Suppressor macrophage (primary cell): Measurements from ENCODE around the gene NME3.

ENCODE experiments used
- DNase-seq, 4 experiments: peaks; one replicate each; pipeline ENCODE4 v3.0.0-alpha.2; 2020 to 2022

NME3 gene

GRCh38 chr16:1779741-1780676 lies 8.7 kb upstream of the NME3 start:
- no peak for DNase-seq

GRCh38 chr16:1779234-1779701 lies 7.9 kb upstream of the NME3 start:
- no peak for DNase-seq

DNA sequence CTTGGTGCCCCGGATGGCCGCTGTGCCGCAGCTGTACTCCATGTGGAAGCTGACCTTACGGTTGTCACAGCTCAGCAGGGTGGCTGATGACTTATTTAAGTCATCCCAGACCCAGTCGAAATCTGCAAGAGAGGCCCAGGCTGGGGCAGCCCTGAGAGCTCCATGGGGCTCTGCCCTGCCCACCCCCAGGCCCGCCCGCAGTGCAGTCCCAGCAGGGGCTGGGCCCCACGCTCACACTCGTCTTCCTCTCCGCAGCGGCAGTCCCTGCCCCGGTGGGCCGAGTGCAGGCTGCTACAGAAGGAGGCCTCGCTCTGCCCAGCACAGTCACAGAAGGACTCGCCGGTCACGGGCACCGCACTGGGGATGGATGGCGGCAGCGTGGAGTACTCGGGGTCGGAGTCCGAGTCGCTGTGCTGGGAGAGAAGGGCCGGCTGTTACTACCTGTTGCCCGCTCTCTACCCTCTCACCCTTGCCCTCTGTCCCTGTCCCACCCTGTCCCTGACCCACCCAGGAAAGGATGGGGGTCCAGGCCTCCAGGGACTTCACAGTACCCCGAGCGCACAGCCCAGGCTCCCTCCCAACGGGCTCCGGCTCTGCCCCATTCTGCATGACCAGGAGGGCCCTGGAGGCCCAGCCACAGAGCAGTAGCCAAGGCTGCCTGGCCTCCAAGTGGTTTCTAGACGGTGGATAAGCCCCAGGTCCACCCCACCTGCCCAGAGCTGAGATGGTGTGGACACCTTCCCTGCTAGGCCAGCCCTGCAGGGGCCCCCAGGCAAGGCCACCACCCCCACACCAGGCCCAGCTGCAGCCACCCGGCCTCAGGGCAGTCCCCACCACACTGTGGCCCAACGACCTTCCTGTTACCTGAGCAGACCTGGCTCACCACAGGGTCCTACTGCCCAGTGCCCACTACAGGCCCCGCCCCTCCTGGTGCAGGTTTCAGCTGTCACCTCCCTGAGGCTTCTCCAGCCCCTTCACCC lies 7.1 kb upstream of the NME3 start:
- DNase-seq: no peak

GRCh38 chr16:1777375-1778199 lies 6.2 kb upstream of the NME3 start:
- no peak for DNase-seq

DNA sequence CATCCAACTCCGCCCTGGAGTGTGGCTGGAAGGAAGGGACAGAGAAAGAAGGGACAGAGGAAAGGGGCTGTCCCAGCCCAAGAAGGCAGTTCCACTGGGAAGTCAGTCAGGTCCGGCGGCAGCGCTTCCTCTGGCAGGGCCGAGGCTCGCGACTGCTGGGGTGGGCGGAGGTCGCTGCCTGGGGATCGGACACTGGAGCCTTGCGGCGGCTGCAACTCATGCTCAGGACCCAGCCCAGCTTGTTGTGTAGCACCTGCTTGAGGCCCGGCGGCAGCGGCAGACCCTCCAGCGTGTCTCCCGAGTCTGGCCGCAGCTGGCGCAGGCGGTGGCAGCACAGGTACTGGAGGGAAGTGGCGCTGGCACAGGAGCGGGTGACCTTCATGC lies 5.6 kb upstream of the NME3 start:
- DNase-seq: no peak

DNA sequence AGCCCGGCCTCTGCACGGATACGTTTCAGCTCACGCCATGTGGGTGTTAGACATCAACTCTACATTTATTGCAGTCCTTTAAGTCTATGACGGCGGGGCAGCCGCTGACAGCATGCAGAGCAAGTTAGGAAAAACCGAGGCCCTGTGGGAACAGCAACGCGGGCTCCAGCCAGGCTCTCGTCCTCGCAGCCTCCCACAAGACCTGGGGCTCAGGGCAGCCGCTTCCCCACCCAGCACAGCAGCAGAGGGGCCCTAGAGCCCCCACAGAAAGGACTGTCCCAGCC lies 5.3 kb upstream of the NME3 start:
- DNase-seq: no peak

DNA sequence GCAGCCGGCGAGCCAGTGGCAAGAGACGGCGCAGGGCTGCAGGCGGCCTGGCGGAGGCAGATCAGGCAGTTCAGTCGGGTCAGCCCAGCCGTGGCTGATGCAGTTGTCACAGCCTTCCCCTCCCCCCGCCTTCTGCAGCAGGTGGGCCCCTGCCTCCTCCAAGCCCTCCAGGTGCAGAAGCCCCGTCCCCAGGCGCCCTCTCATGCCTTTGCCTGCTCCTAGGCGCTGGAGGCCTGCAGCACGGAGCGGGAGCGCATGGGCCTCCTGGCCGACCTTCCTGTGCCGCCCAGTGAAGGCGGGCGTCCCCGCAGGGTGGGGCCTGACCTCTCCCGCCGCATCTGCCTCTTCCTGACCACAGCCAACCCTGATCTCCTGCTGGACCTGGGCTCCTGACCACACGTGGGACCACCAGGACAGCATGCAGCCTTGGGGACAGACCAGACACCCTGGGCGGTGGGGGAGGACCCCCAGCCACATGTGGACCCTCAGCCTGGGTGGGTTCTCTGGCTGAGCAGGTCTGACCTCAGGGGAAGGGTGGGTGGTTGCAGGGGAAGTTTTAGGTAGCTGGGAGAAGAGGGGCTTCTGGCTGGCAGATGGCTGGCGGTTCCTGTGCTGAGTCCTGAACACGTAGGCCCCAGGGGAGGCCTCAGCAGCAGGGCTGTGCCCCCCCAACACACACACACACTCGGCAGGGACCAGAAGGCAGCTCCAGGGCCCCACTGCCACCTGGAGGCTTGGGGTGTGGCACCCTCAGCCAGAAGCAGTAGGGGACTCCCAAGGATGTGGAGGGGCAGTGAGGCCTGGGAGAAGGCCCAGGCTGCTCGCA lies 4.7 kb upstream of the NME3 start:
- no peak for DNase-seq

DNA sequence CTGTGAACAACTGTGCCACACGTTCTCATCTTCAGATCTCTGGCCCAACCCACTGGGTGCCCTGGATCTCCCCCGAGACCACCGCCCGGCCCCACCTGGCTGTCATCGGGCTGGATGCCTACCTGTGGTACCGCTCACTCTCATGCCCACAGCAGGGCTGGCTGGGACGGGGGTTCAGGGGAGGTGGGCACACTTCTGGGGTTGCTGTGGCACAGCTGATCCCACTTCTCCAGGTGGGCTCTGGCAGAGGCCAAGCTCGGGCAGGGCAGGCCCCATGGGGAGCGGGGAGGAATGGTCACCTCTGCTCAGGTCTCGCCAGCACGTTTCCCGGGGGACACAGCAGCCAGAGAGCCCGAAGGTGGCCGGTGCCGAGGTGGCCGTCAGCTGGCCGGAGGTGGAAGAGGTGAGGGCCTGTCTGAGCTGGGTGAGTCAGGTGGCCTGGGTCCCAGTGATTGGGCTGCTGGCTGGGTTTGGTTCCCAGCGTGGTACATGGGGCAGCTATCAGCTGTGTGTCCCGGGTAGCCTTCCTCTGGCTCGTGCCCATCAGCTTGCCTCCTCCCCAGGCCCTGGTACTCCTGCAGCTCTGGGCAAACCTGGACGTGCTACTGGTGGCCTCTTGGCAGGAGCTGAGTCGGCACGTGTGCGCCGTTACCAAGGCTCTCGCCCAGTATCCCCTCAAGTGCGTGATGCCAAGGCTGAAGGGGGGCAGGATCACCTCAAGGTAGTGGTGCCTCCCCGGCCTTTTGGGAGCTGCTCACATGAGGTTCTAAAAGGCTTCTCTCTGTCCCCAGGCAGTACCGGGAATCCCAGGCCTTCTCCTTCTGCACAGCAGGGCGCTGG lies 3.9 kb upstream of the NME3 start:
- no peak for DNase-seq

- no peak for DNase-seq
Measured at GRCh38 chr16:1774448-1774780, 3.1 kb upstream of the NME3 start.

GRCh38 chr16:1773703-1774447 lies 2.5 kb upstream of the NME3 start:
- DNase-seq: peak; percentile 50 to 80 (median 68)

GRCh38 chr16:1772908-1773702 lies 1.8 kb upstream of the NME3 start, which contains the start of gene MRPS34:
MRPS34 (minus strand) TSS chr16:1773134; CDS start chr16:1773119, 15 bp downstream.
- peak; percentile 88 to 95 (median 92) for DNase-seq

- DNase-seq: peak; percentile 1 to 61 (median 42)
Measured at GRCh38 chr16:1772362-1772907, 1.1 kb upstream of the NME3 start, which contains the start of gene EME2. EME2 (plus strand) TSS chr16:1772810; CDS start chr16:1773228, 418 bp downstream.

DNA sequence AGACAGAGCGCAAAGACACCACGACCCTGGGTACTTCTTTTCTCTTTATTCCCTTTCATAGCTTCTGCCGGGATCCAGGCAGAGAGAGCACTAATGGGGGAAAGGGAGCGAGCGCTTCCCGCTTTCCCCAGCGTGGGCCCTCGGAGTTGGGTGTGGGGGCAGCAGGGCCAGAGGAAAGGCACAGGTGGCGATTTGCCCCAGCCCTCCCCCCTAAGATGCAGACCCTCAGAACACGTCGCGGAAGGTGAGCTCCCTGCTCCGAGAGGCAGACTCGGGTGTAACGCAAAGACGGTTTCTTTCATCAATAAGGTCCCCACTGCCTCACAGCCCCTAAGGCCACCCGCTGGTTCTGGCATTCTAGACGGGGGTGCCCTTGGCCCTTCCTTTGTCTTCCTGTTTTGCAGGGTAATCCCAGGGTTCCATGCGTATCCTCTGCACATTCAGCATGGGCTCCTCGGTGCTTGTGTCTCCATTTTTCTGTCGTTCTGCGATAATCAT lies 570 bp upstream of the NME3 start:
- peak in 1 of 4 experiments; percentile 8 for DNase-seq

DNA sequence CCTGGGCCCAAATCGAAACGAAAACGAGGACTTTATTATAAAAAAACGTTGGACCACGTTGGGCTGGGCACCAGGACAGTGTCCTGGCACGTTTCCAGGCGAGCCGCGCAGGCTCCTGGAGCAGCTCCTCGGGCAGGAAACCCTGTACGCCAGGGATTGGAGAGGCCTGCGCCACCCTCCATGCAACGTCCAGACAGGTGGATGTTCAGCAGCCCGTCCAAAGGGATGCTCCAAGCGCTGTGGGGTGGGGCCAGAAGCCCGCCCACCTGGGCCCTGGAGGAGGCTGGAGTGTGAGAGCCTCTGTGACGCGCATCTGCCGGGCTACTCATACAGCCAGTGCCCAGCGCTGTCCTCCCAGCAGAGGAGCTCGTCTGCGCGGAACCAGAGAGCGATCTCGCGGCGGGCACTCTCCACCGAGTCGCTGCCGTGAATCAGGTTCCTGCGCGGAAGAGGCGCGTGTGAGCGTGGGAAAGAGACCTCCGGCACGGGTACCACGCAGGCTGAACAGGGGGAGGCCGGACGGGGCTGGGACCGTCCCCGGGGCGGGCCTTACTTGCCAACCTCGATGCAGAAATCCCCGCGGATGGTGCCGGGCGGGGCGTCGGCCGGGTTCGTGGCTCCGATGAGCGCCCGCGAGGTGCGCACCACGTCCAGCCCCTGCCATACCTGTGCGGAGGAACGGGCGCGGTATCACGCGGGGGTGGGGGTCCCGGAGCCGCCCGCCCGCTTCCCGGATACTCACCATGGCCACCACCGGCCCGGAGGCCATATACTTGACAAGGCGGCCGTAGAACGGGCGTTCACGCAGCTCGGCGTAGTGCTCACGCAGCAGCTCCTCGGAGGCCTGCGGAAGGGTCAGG lies 785 bp downstream of the NME3 start:
- DNase-seq: peak; percentile 6 to 50 (median 26)

DNA sequence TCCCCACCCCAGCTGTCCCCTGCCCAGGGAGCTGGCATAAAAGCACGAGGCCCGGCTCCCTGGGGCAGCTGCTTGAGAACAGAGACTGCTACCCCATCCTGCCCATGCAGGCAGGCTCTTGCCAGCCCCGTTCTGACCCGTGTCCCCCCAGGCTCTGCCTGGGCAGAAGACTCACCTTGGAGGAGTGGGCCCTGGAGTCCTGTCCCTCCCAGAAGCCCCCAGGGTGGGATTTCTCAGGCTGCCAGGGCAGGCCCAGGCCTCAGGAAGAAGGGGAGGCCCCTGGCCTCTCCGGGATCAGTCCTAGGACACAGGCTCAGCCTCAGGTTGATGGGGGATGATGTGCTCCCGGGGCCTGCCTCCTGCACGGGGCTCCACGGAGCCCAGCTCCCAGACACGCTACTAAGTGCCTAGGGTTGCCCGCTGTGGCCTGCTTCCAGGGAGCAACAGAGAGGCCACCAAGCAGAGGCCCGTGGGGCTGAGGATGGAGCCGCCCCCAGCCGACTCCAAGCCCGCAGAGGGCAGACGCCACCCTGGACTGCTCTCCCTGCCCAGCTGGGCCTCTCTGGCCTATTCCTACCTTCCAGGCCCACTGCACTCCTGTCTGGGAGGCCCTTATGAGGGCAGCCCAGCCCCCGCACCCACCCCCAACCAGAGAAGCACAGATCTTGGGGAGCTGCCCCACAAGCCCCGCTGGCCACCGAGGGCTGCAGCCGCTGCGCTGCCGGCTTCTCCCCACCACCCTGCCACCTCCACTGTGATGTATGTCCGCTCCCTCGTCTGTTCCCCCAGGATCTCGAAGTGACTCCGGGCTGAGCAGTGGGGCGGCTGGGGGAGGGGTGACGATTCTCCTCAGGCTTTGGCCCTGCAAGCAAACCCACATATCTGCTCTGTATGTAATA lies 1.7 kb downstream of the NME3 start:
- no peak for DNase-seq

- no peak for DNase-seq
Measured at GRCh38 chr16:1768767-1769401, 2.5 kb downstream of the NME3 start.
